H54 (cell line): ENCODE results near the gene ATG3.
"Not testable (repeated sequence)": the region's sequence is repeated elsewhere in the genome, so short reads cannot be mapped to it uniquely, and the experiment has no call there.

Experiments
- DNase-seq: peaks from one replicate; pipeline ENCODE4 v3.0.0; 2011; ENCODE audit warnings: low spot score, mixed read lengths; ENCODE audit not compliant: insufficient read length
- FAIRE-seq: peaks from 3 replicates; lab custom pipeline; 2011; peaks lifted over from hg19 to GRCh38; lab: Jason Lieb, UNC
- POLR2A ChIP-seq: IDR thresholded peaks from 2 replicates; pipeline ENCODE4 v1.6.1; 2011; ENCODE audit warnings: low read depth, mild to moderate bottlenecking, low read length

The ATG3 gene

DNA sequence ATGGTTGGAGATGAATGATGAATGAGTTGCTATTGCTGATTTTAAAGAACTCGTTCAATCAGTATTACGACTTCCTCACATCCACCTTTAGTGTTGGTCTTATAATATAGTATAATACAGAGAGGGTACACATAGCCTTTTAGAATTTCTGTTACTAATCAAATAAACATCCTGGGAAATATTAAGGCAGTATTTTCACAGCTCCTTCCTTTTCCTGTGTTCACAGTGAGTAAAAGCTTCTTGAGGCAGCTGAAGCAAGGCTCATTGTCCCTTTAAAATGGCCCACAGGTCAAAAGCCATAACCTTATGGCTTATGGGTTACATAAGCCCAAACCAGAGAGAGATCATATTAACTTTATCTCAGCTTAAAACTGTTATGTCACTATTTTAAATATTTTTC lies 61.1 kb downstream of the ATG3 start:
- no peak for DNase-seq
- FAIRE-seq: no peak
- no peak for TF ChIP-seq POLR2A

DNA sequence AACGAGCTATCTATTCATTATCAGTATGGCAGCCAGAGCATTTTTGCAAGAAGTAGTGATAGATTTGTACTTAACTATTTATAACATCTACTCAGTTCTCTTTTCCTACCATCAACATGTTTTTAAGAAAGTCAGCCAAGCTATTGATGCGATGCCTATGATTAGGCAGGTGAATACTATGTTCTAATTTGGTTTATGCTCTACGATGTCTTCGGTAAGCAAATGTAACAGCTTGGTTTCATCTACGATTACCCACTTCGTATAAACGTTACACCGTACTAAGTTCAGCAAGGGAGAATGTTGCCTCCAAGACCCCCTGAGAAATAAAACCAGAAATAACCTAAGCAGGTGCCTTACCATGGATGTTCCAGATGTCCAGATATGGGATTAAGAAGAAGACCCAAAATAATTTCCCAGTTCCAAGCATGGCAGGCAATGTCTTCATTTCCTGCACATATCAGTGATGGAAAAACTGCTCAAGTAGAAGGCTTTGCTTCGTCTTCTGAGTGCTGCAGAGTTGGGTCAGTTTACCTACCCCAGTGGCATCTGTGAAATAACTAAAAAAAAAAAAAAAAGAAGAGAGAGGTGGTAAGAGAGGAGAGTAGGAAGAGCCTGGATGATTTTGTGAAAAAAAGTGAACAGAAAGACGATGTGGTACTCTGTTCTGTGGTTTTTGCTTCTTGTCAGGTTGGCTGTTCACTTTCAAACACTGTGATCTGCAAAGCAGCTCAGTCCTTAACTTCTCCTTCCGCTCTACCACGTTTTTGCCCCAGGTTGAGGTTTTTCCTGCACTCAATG lies 62.6 kb downstream of the ATG3 start, which contains the start of gene BTLA:
BTLA (minus strand) TSS at position 559 of the 798 bp plus-strand sequence; CDS start at position 445, 114 bp downstream.
- no peak for TF ChIP-seq POLR2A
- FAIRE-seq: no peak
- DNase-seq: no peak

DNA sequence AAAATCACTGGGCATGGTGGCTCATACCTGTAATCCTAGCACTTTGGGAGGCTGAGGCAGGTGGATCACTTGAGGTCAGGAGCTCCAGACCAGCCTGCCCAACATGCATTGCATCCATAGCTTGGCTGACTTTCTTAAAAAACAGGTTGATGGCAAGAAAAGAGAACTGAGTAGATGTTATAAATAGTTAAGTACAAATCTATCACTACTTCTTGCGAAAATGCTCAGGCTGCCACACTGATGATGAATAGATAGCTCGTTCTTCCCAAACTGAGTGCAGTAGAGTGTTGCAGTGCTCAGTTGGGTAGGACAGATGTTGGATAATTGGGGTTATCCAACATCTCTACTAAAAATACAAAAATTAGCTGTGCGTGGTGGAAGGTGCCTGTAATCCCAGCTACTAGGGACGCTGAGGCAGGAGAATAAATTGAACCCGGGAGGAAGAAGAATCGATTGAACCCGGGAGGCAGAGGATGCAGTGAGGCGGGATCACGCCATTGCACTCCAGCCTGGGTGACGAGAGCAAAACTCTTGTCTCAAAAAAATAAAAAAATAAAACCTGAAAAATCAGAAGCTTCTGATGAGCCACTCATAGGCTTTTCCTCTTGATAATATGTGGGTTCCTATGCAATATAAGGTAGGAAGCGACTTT lies 63.7 kb downstream of the ATG3 start:
- DNase-seq (no peak), FAIRE-seq (no peak)
- no peak for TF ChIP-seq POLR2A

DNA sequence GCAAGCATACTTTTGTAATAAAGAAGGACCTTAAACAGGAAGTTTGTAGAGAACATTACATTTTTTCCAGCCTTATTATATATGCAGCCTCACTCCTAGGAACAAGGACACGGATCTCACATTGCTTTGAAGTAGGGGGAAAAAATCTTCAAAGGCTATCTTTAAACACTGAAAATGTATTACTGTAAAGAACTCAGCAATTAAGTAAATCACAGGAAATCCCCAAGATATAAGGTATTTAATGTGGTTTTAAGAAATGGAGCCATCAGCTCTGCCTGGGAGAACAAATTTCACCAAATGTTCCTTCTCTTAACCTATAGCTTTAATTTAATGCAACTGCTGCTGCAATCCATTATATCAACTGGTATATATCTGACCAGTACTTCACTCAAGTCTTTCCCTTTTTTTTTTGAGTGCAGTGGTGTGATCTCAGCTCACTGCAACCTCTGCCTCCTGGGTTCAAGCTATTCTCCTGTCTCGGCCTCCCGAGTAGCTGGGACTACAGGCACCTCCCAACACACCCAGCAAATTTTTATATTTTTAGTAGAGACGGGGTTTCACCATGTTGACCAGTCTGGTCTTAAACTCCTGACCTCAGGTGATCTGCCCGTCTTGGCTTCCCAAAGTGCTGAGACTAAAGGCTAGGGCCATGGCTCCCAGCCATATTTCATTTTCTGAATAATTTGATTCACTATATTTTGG lies 65.2 kb downstream of the ATG3 start:
- no peak for TF ChIP-seq POLR2A
- DNase-seq (no peak), FAIRE-seq (no peak)

DNA sequence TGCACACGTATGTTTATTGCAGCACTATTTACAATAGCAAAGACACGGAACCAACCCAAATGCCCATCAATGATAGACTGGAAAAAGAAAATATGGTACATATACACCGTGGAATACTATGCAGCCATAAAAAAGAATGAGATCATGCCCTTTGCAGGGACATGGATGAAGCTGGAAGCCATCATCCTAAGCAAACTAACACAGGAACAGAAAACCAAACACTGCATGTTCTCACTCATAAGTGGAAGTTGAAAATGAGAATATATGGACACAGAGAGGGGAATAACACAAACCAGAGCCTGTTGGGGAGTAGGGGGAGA lies 67.4 kb downstream of the ATG3 start:
- DNase-seq: not testable (repeated sequence)

GRCh38 chr3:112492124-112492523 lies 69.6 kb downstream of the ATG3 start:
- FAIRE-seq (no peak), DNase-seq (no peak)
- TF ChIP-seq POLR2A: no peak

More for the DNA sequence above, 67.4 kb downstream of the ATG3 start:
- not testable (repeated sequence) for FAIRE-seq

DNA sequence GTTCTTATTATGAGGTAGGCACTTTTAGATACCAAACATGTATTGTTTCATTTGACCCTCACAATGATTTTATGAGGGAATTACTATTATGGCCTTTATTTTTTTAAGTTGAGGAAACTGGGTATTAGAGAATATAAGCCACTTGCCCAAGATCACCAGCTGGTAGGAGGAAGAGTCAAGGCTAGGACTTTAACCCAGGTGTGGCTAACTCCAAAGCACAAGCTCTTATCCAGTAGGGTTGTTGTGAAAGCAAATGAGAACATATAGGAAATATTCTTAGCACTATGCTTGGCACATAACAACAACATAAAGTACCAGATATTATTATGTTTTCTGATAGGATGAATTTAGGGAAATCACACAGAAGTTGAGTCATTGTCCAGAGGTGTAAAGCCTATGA lies 70.4 kb downstream of the ATG3 start:
- FAIRE-seq: no peak
- DNase-seq: no peak
- no peak for TF ChIP-seq POLR2A

GRCh38 chr3:112489674-112490479 lies 71.9 kb downstream of the ATG3 start:
- no peak for DNase-seq
- no peak for FAIRE-seq
- no peak for TF ChIP-seq POLR2A

- no peak for FAIRE-seq
- TF ChIP-seq POLR2A: no peak
- no peak for DNase-seq
These were observed 74.8 kb downstream of the ATG3 start for GRCh38 chr3:112486811-112487505.

DNA sequence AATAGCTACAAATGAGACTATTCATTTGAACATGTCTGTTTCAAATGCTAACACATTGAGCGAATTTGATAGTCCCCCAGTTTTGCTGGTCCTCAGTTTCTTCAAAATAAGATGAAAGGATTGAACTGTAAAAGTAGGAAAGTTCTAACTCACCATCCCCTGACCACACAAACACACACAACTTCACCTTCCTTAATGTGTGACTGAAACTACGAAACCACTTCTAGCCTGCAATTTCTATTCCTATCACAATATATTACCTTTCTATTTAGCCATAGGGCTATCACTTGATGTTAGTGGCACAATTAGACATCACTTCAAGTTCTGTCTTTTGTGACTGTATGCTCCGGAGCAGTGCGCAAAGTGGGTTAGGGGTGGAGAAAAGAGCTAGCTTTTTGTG lies 77.4 kb downstream of the ATG3 start:
- DNase-seq (no peak), FAIRE-seq (no peak)
- no peak for TF ChIP-seq POLR2A

GRCh38 chr3:112482675-112483074 lies 79.1 kb downstream of the ATG3 start:
- TF ChIP-seq POLR2A: no peak
- DNase-seq: no peak
- no peak for FAIRE-seq
